Urinary bladder (tissue), 4 donors: ENCODE measurements around the gene HSPA4. TPM values are rescaled to one million over a fixed set of nuclear protein-coding genes. Genes with fewer than 3 reads are reported as not detected.
"Not testable (repeated sequence)": the region's sequence is repeated elsewhere in the genome, so short reads cannot be mapped to it uniquely, and the experiment has no call there.

Experiments used
- DNase-seq: peaks from one replicate; pipeline ENCODE4 v3.0.0-alpha.2; 2015; ENCODE audit errors: extremely low spot score
- H3K27ac ChIP-seq: one replicate; pipeline ENCODE4 v1.5.1; 2013; ENCODE audit warnings: low read depth, mild to moderate bottlenecking, moderate library complexity
- H3K36me3 ChIP-seq: one replicate; pipeline ENCODE4 v1.6.1; 2013; ENCODE audit warnings: mild to moderate bottlenecking, moderate library complexity; ENCODE audit not compliant: insufficient read depth
- H3K4me1 ChIP-seq: one replicate; pipeline ENCODE4 v1.6.1; 2013; ENCODE audit warnings: mild to moderate bottlenecking, moderate library complexity; ENCODE audit not compliant: insufficient read depth
- H3K4me3 ChIP-seq: one replicate; pipeline ENCODE4 v1.5.1; 2013; ENCODE audit warnings: low read depth, low read length
- WGBS: extraction: QIAGEN DNeasy Blood & Tissue Kit; methylation state at CpG from one replicate; pipeline ENCODE4 v1.1.7; 2013; 5-methylcytosine and 5-hydroxymethylcytosine counted together
- polyA plus RNA-seq: library from polyadenylated mRNA; stranded (reverse); fragments of 200-250 nt; gene quantifications from one replicate; pipeline ENCODE4 v1.2.3, GENCODE V29; 2013
- total RNA-seq: library from RNA; depleted of rRNA; stranded (reverse); fragments of >200 nt; gene quantifications from one replicate; pipeline ENCODE4 v1.2.3, GENCODE V29; 2014
- donor health status: healthy with polysubstance abuse.
- donor health status: healthy.

Gene HSPA4
- total RNA-seq (79.2 TPM), polyA plus RNA-seq (32.4 TPM)

- Histone ChIP-seq H3K4me3 (peak within 1 kb of the TSS; percentile 65), H3K4me1 (peaks cover 8% of the 10 kb centered on the region), H3K36me3 (no peaks in the 10 kb centered on the region), H3K27ac (peak within 1 kb of the TSS; percentile 94)
- under 1% methylated on average over 68 of the region's 68 CpGs for WGBS
- peak; percentile 98 for DNase-seq
Measured at GRCh38 chr5:133051542-133052316, at the start of gene HSPA4. Gene HSPA4 (plus strand): TSS chr5:133052013. CDS start chr5:133052251, 238 bp downstream.

- 75% methylated on average over 1 of the region's 1 CpG for WGBS
- no peaks in the 10 kb centered on the region for H3K4me1 ChIP-seq
- DNase-seq = no peak
- H3K36me3 ChIP-seq = no peaks in the 10 kb centered on the region
- no peak overlapping the region for H3K4me3 ChIP-seq
- H3K27ac ChIP-seq = no peak overlapping the region
Measured at GRCh38 chr5:133006653-133007052, 45.2 kb upstream of the HSPA4 start.

GRCh38 chr5:133008455-133008854 lies 43.4 kb upstream of the HSPA4 start:
- DNase-seq, H3K4me1 ChIP-seq, H3K36me3 ChIP-seq, H3K27ac ChIP-seq, H3K4me3 ChIP-seq: not testable (repeated sequence)
- 82% methylated on average over 6 of the region's 6 CpGs for WGBS

GRCh38 chr5:133015466-133015865 lies 36.3 kb upstream of the HSPA4 start:
- Histone ChIP-seq H3K4me3 (no peak overlapping the region), H3K36me3 (no peaks in the 10 kb centered on the region), H3K27ac (no peak overlapping the region), H3K4me1 (no peaks in the 10 kb centered on the region)
- DNase-seq = no peak
- 89% methylated on average over 1 of the region's 1 CpG for WGBS

- H3K36me3 ChIP-seq = no peaks in the 10 kb centered on the region
Measured at GRCh38 chr5:133017964-133018363, 33.8 kb upstream of the HSPA4 start.

GRCh38 chr5:133019471-133019870 lies 32.3 kb upstream of the HSPA4 start:
- H3K27ac ChIP-seq, H3K4me3 ChIP-seq, H3K36me3 ChIP-seq, DNase-seq, H3K4me1 ChIP-seq: not testable (repeated sequence)
- 90% methylated on average over 7 of the region's 7 CpGs for WGBS

More at GRCh38 chr5:133017964-133018363, 33.8 kb upstream of the HSPA4 start:
- H3K4me3 ChIP-seq = no peak overlapping the region
- 85% methylated on average over 4 of the region's 4 CpGs for WGBS
- no peak for DNase-seq
- H3K27ac ChIP-seq = no peak overlapping the region
- no peaks in the 10 kb centered on the region for H3K4me1 ChIP-seq

- Histone ChIP-seq H3K4me1 (no peaks in the 10 kb centered on the region), H3K27ac (peak within 1 kb of the TSS; percentile 90), H3K36me3 (no peaks in the 10 kb centered on the region), H3K4me3 (peak within 1 kb of the TSS; percentile 84)
- peak; percentile 90 for DNase-seq
- WGBS = under 1% methylated on average over 53 of the region's 53 CpGs
Measured at GRCh38 chr5:133025804-133026663, 25.8 kb upstream of the HSPA4 start, which contains the start of gene ZCCHC10. Gene ZCCHC10 (minus strand): TSS chr5:133026549. CDS start chr5:133026537, 12 bp downstream.

GRCh38 chr5:133026664-133027153 lies 25.1 kb upstream of the HSPA4 start:
- H3K4me3 ChIP-seq = peak overlapping the region; percentile 84
- peak overlapping the region; percentile 62 for H3K27ac ChIP-seq
- no peaks in the 10 kb centered on the region for H3K4me1 ChIP-seq
- no peaks in the 10 kb centered on the region for H3K36me3 ChIP-seq
- WGBS = 5% methylated on average over 15 of the region's 15 CpGs
- DNase-seq = no peak

GRCh38 chr5:133029416-133029815 lies 22.4 kb upstream of the HSPA4 start:
- H3K27ac ChIP-seq = no peak overlapping the region
- 98% methylated on average over 1 of the region's 1 CpG for WGBS
- DNase-seq = no peak

GRCh38 chr5:133030343-133031005 lies 21.3 kb upstream of the HSPA4 start:
- Histone ChIP-seq H3K36me3 (no peaks in the 10 kb centered on the region), H3K27ac (no peak overlapping the region), H3K4me1 (no peaks in the 10 kb centered on the region), H3K4me3 (no peak overlapping the region)
- no peak for DNase-seq
- WGBS = 61% methylated on average over 2 of the region's 2 CpGs

More at GRCh38 chr5:133029416-133029815, 22.4 kb upstream of the HSPA4 start:
- Histone ChIP-seq H3K4me3 (no peak overlapping the region), H3K36me3 (no peaks in the 10 kb centered on the region), H3K4me1 (no peaks in the 10 kb centered on the region)

- Histone ChIP-seq H3K36me3 (no peaks in the 10 kb centered on the region), H3K4me3 (no peak overlapping the region), H3K27ac (no peak overlapping the region), H3K4me1 (no peaks in the 10 kb centered on the region)
- no peak for DNase-seq
- WGBS = 57% methylated on average over 6 of the region's 6 CpGs
Measured at GRCh38 chr5:133032852-133033742, 18.7 kb upstream of the HSPA4 start.

- DNase-seq = no peak
- 88% methylated on average over 11 of the region's 11 CpGs for WGBS
- H3K36me3 ChIP-seq = no peaks in the 10 kb centered on the region
Measured at GRCh38 chr5:133034064-133034463, 17.7 kb upstream of the HSPA4 start.

More at GRCh38 chr5:133034064-133034463, 17.7 kb upstream of the HSPA4 start:
- Histone ChIP-seq H3K4me3 (no peak overlapping the region), H3K27ac (no peak overlapping the region), H3K4me1 (no peaks in the 10 kb centered on the region)
